Superior temporal gyrus (tissue), 1 donor: ENCODE measurements around the gene B4GALNT2.
"Not testable (repeated sequence)": the region's sequence is repeated elsewhere in the genome, so short reads cannot be mapped to it uniquely, and the experiment has no call there.

Experiments
- DNase-seq: peaks from one replicate; pipeline ENCODE4 v3.0.0-alpha.2; 2016; ENCODE audit errors: extremely low spot score

Gene B4GALNT2

DNA sequence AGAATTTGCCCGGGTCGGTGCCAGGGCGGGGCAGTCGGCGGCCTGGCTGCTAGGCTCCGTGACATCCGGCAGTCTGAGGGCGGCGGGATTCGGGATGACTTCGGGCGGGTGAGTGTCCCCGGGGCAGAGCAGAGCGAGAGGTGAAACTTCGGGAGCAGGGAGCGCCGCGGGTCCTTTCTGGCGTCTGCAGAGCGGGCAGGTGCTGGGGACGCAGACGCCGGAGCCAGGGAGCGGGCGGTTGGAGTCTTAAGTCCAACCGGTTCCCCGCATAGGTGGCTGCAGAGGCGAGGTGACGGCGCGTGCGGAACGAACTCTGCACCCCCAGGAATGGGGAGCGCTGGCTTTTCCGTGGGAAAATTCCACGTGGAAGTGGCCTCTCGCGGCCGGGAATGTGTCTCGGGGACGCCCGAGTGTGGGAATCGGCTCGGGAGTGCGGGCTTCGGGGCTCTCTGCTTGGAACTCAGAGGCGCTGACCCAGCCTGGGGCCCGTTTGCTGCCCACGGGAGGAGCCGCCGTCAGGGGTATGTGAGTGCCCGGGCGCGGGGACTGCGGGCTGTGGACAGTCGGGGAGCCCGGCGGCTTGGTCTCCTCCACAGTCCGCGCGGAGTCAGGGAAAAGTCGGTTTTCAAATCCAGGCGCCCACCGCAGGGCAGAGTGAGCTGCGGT, at the start of gene B4GALNT2:
TSS of gene B4GALNT2 (plus strand) at position 71 of the 666 bp plus-strand sequence. CDS start at position 95, 24 bp downstream.
- DNase-seq, result no peak

DNA sequence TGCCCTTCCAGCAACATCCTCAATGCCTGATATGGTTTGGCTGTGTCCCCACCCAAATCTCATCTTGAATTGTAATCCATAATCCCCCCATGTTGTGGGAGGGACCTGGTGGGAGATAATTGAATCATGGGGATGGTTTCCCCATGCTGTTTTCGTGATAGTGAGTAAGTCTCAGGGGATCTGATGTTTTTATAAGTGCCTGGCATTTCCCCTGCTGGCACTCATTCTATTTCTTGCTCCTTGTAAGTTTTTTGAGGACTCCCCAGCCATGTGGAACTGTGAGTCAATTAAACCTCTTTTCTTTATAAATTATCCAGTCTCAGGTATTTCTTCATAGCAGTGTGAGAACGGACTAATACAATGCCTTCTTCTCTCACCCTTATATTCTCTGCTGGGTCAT, 47.5 kb upstream of the B4GALNT2 start:
- not testable (repeated sequence) for DNase-seq

- DNase-seq, result no peak
Measured at GRCh38 chr17:49085565-49086315, 46.8 kb upstream of the B4GALNT2 start.

DNA sequence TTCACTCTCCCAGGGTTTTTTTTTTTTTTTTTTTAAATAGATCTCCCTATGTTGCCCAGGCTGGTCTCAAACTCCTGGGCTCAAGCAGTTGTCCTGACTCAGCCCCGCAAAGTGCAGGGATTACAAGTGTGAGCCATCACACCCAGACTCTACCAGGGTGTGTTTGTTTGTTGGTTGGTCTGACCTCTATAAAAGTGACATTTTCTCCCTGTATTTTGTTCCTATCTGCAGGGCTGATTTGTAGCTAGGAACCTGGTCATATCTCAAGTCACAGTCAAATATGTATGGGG, 46.3 kb upstream of the B4GALNT2 start:
- DNase-seq, result no peak

- no peak for DNase-seq
Measured at GRCh38 chr17:49086649-49087048, 45.9 kb upstream of the B4GALNT2 start.

- DNase-seq, result no peak
Measured at GRCh38 chr17:49089094-49089493, 43.5 kb upstream of the B4GALNT2 start.

DNA sequence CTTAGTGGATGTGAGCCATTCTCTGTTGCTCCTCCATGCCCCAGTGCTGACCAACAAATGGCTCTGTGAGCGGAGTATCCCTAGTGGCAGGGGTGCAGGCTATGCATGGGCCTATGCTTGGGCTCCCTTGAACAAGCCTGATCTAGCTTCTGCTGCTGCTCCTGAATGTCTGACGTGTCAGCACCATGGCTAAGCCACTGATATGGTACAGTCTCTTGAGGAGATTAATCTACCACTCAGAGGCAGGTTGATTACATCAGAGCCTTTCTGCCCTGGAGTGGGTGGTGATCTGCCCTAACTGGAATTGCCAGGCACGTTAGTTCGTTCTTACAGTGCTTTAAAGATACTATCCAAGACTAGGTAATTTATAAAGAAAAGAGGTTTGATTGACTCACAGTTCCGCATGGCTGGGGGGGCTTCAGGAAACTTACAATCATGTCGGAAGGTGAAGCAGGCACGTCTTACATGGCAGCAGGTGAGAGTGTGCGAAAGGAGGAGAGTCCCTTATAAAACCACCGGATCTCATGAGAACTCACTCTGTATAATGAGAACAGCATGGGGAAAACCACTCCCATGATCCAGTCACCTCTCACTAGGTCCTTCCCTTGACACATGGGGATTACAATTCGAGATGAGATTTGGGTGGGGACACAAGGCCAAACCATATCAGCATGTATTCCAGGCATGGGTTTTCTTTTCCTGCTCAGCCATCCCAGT, 41.5 kb upstream of the B4GALNT2 start:
- no peak for DNase-seq

GRCh38 chr17:49093131-49093530, 39.4 kb upstream of the B4GALNT2 start:
- no peak for DNase-seq

DNA sequence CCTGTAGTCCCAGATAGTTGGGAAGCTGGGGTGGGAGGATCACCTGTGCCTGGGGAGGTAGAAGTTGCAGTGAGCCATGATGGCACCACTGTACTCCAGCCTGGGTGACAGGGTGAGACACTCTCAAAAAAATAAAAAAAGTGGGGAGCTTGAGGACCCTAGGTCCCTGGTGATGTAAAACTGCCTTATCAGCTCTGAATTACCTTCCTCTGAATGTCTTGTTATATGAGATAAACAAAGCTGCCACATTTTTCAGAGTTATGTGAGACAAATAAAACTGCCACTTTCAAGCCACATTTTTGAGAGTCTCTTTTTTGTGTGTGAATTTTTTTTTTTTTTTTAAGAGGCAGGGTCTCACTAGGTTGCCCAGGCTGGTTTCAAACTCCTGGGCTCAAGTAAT, 32.0 kb upstream of the B4GALNT2 start:
- DNase-seq, result no peak

DNA sequence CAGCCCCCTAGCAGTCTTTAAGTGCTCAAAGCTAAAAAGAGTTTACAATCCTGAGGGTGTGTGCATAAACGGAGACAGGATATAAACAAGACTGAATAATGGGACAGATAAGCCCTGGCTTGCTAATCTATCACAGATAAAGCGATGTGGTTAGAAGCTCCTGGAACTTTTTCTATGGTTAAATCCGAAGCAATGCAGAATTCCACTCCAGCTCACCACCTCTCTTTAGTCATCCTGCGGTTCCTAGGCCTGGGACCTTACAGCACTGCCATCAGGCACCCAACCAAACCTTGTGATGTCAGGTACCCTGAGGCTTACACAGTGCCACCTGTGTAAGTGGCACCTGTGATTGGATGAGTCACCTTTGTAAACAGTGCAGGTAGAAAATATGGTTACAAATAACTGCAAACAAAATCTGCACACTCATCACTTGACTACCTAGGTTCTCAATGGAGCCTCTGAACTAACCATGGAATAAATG, 31.5 kb upstream of the B4GALNT2 start:
- DNase-seq, result no peak

DNA sequence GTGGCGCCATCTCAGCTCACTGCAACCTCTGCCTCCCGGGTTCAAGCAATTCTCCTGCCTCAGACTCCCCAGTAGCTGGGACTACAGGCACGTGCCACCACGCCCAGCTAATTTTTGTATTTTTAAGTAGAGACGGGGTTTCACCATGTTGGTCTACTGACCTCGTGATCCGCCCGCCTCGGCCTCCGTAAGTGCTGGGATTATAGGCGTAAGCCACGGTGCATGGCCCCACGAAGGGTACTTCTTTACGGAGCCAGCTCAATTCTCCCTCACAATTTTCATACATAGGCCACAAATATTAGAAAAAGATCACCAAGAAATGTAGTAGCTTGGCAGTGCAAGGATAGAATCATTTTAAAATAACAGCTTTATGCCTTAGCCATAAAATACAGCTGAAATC, 29.2 kb upstream of the B4GALNT2 start:
- not testable (repeated sequence) for DNase-seq

DNA sequence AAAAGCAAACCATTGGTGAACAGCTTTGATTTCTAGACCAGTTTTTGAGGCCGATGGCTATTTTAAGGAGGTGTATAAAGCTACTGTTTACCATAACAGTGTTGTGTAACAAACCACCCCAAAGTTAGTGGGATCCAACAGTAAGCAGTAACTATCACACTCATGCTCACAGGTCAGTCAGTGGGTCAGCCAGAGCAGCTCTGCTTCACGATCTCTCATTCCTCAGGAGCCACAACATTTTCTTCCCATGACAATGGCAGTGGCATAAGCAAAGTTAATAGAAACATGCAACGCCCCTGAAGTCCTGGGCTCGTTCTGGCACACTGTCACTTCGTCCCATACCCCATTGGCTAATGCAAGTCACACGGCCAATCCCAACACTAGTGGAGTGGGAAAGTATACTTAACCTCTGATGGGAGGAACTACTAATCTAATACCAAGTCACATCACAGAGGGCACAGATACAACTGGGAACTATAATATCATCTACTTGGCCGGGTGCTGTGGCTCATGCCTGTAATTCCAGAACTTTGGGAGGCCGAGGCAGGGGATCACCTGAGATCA, 28.0 kb upstream of the B4GALNT2 start:
- DNase-seq, result no peak

- no peak for DNase-seq
Measured at GRCh38 chr17:49106321-49107210, 26.0 kb upstream of the B4GALNT2 start.

GRCh38 chr17:49107211-49107557, 25.4 kb upstream of the B4GALNT2 start:
- no peak for DNase-seq

- peak; percentile 12 for DNase-seq
Measured at GRCh38 chr17:49108318-49108717, 24.3 kb upstream of the B4GALNT2 start.

DNA sequence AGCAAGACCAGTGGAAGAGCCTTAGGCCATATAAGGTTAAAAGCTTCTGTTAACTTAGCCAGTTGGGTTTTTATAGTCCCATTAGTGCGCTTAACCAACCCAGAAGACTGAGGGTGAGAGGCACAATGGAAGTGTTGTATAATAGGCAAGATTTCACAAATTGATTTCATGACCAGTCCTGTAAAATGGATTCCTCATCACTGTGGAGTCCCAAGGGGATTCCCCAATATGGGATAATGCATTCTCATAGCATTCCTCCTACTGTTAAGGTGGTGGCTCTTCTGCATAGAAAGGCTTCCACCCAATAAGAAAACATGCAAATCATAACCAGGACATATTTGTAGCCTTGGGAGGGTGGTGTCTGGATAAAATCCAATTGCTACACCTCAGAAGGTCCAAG, 22.1 kb upstream of the B4GALNT2 start:
- no peak for DNase-seq

DNA sequence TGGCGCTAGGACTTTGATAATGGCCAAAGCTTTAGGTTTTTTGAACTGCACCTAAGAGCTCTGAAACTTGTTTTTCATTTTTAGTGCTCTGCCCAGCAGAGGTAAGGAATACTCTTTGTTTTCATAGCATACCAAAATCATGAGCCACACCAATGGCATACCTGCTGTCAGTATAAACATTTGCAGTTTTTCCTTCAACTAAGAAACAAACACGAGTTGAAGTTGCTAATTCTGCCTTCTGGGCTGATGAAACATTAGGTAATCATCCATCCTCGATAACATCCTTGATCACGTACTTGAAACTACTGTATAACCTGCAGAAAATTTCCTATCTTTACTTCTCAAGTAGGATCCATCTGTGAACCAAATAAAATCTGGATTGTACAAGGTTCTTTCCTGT, 20.6 kb upstream of the B4GALNT2 start:
- DNase-seq, result no peak

- no peak for DNase-seq
Measured at GRCh38 chr17:49112936-49113335, 19.6 kb upstream of the B4GALNT2 start.

GRCh38 chr17:49114703-49115102, 17.9 kb upstream of the B4GALNT2 start:
- DNase-seq, result no peak

GRCh38 chr17:49117587-49118230, 14.9 kb upstream of the B4GALNT2 start:
- DNase-seq, result no peak

- no peak for DNase-seq
Measured at GRCh38 chr17:49120166-49120565, 12.4 kb upstream of the B4GALNT2 start.
